HL-60 (cell line): ENCODE results near the gene ASB8.
"Not testable (repeated sequence)": the region's sequence is repeated elsewhere in the genome, so short reads cannot be mapped to it uniquely, and the experiment has no call there.

Experiments used
- DNase-seq, 2 experiments: peaks; one replicate each; pipeline ENCODE4 v3.0.0-alpha.2; 2010 to 2020; ENCODE audit warnings: low read depth in 1 of 2, low spot score in 1 of 2
- H3K27ac ChIP-seq: fragments of 250-450 bp; sonication (Bioruptor Pico); replicated peaks from 2 replicates; pipeline ENCODE4 v1.5.1; 2020; ENCODE audit warnings: mild to moderate bottlenecking, moderate library complexity
- H3K27me3 ChIP-seq: fragments of 250-450 bp; sonication (Bioruptor Pico); 2 replicates; pipeline ENCODE4 v1.5.1; 2021; ENCODE audit warnings: mild to moderate bottlenecking, moderate library complexity; ENCODE audit not compliant: insufficient read depth, poor library complexity, severe bottlenecking
- H3K4me3 ChIP-seq: replicated peaks from 2 replicates; pipeline ENCODE4 v1.5.1; 2011; ENCODE audit warnings: mild to moderate bottlenecking, control low read depth, low read length; ENCODE audit not compliant: insufficient read depth
- CTCF ChIP-seq: IDR thresholded peaks from one replicate; pipeline ENCODE4 v1.5.1; 2011; ENCODE audit warnings: low read length, control low read depth, inconsistent platforms; ENCODE audit not compliant: insufficient read depth
- GABPA ChIP-seq: IDR thresholded peaks from 2 replicates; pipeline ENCODE4 v1.6.1; 2012; ENCODE audit warnings: low read depth
- POLR2AphosphoS5 ChIP-seq: IDR thresholded peaks from 2 replicates; pipeline ENCODE4 v1.6.1; 2012; ENCODE audit warnings: low read depth
- REST ChIP-seq: IDR thresholded peaks from 2 replicates; pipeline ENCODE4 v1.6.1; 2012; ENCODE audit warnings: low read depth; ENCODE audit not compliant: insufficient replicate concordance
- SPI1 ChIP-seq: IDR thresholded peaks from 2 replicates; pipeline ENCODE4 v1.6.1; 2012; ENCODE audit warnings: low read depth, mild to moderate bottlenecking, borderline replicate concordance

Gene ASB8

GRCh38 chr12:48155786-48156185, 1.5 kb downstream of the ASB8 start:
- not testable (repeated sequence) for H3K27ac ChIP-seq, H3K4me3 ChIP-seq, DNase-seq, H3K27me3 ChIP-seq

- Histone ChIP-seq H3K27me3 (no peaks in the 10 kb centered on the region), H3K27ac (no peak overlapping the region), H3K4me3 (no peak overlapping the region)
- DNase-seq, result no peak
- TF ChIP-seq GABPA (no peak), REST (no peak), POLR2AphosphoS5 (no peak), SPI1 (no peak), CTCF (no peak)
Measured at GRCh38 chr12:48151103-48151771, 6.1 kb downstream of the ASB8 start.

GRCh38 chr12:48145981-48146380, 11.3 kb downstream of the ASB8 start:
- TF ChIP-seq CTCF, result no peak
- no peak for TF ChIP-seq REST
- TF ChIP-seq POLR2AphosphoS5, result no peak
- no peak for TF ChIP-seq GABPA
- TF ChIP-seq SPI1, result no peak
- H3K27me3 ChIP-seq, result no peaks in the 10 kb centered on the region
- no peak overlapping the region for H3K27ac ChIP-seq
- H3K4me3 ChIP-seq, result no peak overlapping the region
- DNase-seq, result no peak

- no peak for TF ChIP-seq REST
- TF ChIP-seq SPI1, result no peak
- TF ChIP-seq CTCF, result no peak
- TF ChIP-seq POLR2AphosphoS5, result no peak
- TF ChIP-seq GABPA, result no peak
- Histone ChIP-seq H3K27ac (no peak overlapping the region), H3K27me3 (no peaks in the 10 kb centered on the region), H3K4me3 (no peak overlapping the region)
- DNase-seq, result no peak
Measured at GRCh38 chr12:48143898-48144297, 13.4 kb downstream of the ASB8 start.
